K562 (cell line): Measurements from ENCODE around the gene PLEKHA6. TPM values are rescaled to one million over a fixed set of nuclear protein-coding genes. Genes with fewer than 3 reads are reported as not detected.

ENCODE experiments used
- CCAR2 ChIP-seq: fragments of 200-400 bp; formaldehyde crosslinking; IDR thresholded peaks from 2 replicates; pipeline ENCODE4 v1.6.1; 2017; ENCODE audit warnings: mild to moderate bottlenecking, low read depth, low read length
- CREBBP ChIP-seq: IDR thresholded peaks from one replicate; pipeline ENCODE4 v1.6.1; 2012; ENCODE audit warnings: low read depth, mild to moderate bottlenecking, control low read depth, inconsistent platforms, low read length
- E2F5 ChIP-seq: sonication (generic); formaldehyde crosslinking; IDR thresholded peaks from 2 replicates; pipeline ENCODE4 v1.8.0; 2022; ENCODE audit warnings: mild to moderate bottlenecking, missing genetic modification reagents
- ETV5 ChIP-seq: sonication (generic); formaldehyde crosslinking; IDR thresholded peaks from 2 replicates; pipeline ENCODE4 v1.4.0; 2020; ENCODE audit warnings: low read depth, mild to moderate bottlenecking, missing genetic modification reagents
- NRF1 ChIP-seq, 2 experiments: fragments of 450-650 bp; IDR thresholded peaks in 1 of 2; conservative IDR thresholded peaks in 1 of 2; 2 replicates each; pipeline ENCODE4 v1.6.1; 2014; ENCODE audit warnings: mild to moderate bottlenecking in 2 of 2
- TAF9B ChIP-seq: fragments of 450-650 bp; IDR thresholded peaks from 2 replicates; pipeline ENCODE4 v1.6.1; 2018; ENCODE audit warnings: mild to moderate bottlenecking; ENCODE audit not compliant: partially characterized antibody
- TFE3 ChIP-seq: fragments of 450-650 bp; formaldehyde crosslinking; IDR thresholded peaks from 2 replicates; pipeline ENCODE4 v1.4.0; 2020; ENCODE audit warnings: mild to moderate bottlenecking, mixed read lengths
- ZKSCAN1 ChIP-seq: fragments of 150-350 bp; IDR thresholded peaks from 2 replicates; pipeline ENCODE4 v1.6.1; 2016; ENCODE audit warnings: low read depth, low read length
- ZNF253 ChIP-seq: fragments of 250-450 bp; sonication (Bioruptor Pico); conservative IDR thresholded peaks from 2 replicates; pipeline ENCODE4 v1.6.1; 2021; ENCODE audit warnings: mild to moderate bottlenecking
- ZNF551 ChIP-seq: fragments of 250-450 bp; sonication (Bioruptor Pico); IDR thresholded peaks from 2 replicates; pipeline ENCODE4 v1.5.0; 2021; ENCODE audit warnings: mild to moderate bottlenecking, moderate library complexity
- ZNF740 ChIP-seq, 3 experiments: fragments of 200-800 bp in 1 of 3; sonication (Bioruptor generic) in 1 of 3; sonication (generic) in 1 of 3; formaldehyde crosslinking in 1 of 3; IDR thresholded peaks; 2 replicates each; pipeline versions ENCODE4 v1.6.1 to v1.8.0; 2016 to 2022; ENCODE audit warnings: mild to moderate bottlenecking in 2 of 3, missing compliant biosample characterization in 2 of 3, missing genetic modification characterization in 2 of 3, missing genetic modification reagents in 1 of 3
- polyA plus RNA-seq, 8 experiments: library from polyadenylated mRNA; depleted of rRNA in 4 of 8; stranded (reverse) in 5 of 8; unstranded in 3 of 8; fragments of >200 nt; fragmentation: Nextera tagmentation in 2 of 8; fragmentation: Illumina TruSeq in 1 of 8; extraction: Ambion mirVana in 2 of 8; extraction: Trizol in 1 of 8; gene quantifications; 2 replicates each; pipeline versions ENCODE4 v1.2.1 to v1.2.3, GENCODE V29; 2011 to 2014; ENCODE audit warnings: inconsistent platforms in 1 of 8, missing spikeins in 1 of 8
- total RNA-seq, 7 experiments: library from RNA; depleted of rRNA in 6 of 7; stranded (reverse); fragments of >200 nt in 6 of 7; fragmentation: Illumina TruSeq in 2 of 7; extraction: Trizol in 2 of 7; gene quantifications; 2 replicates each; pipeline versions ENCODE4 v1.2.1 to v1.2.3, GENCODE V29; 2011 to 2021; ENCODE audit warnings: low replicate concordance in 1 of 7
- TF ChIP-seq, protein P1 (sequence below): sonication (generic); IDR thresholded peaks from 2 replicates; pipeline ENCODE4 v1.6.1; 2016
- TF ChIP-seq, protein P2 (sequence below): fragments of 450-650 bp; IDR thresholded peaks from 2 replicates; pipeline ENCODE4 v1.6.1; 2017; ENCODE audit warnings: antibody characterized with exemption
- TF ChIP-seq, protein P3 (sequence below): fragments of 200-800 bp; sonication (Bioruptor generic); IDR thresholded peaks from 2 replicates; pipeline ENCODE4 v1.6.1; 2017; ENCODE audit warnings: missing genetic modification characterization, missing compliant biosample characterization
- TF ChIP-seq, protein P4 (sequence below): fragments of 450-650 bp; IDR thresholded peaks from 2 replicates; pipeline ENCODE4 v1.6.1; 2016; ENCODE audit warnings: mild to moderate bottlenecking

PLEKHA6 gene
- total and polyA plus RNA-seq, 9 of the 15 experiments (the other 6 are each of a cell fraction or from before 2014, with no cell fraction given), result under 0.01 to 0.33 (median 0.01) TPM; not detected in 4

DNA sequence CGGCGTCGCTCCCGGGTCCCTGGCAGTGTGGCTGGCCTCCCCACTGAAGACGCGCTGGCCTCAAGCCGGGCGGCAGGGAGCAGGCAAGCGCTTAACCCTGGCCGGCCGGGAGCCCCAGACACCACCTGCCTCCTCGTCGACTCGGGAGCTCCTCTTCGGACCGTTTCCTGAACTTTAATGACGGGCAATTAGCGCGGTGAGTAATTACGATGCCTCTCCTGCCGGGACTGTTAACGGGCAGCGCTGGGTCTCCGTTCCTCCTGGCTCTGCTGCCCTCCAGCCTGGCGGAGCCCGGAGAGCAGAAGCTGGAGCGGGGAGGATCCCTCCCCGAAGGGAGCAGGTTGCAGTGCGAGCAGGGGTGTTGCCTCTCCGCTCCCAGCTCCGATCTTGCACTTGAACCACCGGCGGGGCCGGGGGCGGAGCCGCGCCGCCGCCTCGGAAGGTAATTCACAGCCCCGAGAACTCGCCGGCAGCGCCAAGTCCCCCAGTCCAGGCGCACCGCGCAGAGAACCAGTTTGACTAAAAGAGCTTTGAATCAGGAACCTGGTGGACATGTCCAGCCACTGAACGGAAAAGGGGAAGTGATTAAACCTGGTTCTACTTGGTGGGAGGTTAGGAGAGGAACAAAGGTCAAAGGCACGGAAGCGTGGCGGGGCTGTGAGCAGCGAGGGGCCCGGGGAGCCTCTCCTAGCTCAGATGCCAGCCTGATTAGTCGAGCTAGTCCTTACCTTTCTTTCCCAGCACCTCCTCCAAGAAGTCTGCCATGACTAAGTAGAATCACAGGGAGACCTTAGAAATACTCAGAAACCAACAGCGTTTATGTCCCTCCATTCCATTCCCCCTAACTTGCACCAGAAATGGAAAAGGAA, 18.3 kb upstream of the PLEKHA6 start (continued):
- TF ChIP-seq, protein P1, sequence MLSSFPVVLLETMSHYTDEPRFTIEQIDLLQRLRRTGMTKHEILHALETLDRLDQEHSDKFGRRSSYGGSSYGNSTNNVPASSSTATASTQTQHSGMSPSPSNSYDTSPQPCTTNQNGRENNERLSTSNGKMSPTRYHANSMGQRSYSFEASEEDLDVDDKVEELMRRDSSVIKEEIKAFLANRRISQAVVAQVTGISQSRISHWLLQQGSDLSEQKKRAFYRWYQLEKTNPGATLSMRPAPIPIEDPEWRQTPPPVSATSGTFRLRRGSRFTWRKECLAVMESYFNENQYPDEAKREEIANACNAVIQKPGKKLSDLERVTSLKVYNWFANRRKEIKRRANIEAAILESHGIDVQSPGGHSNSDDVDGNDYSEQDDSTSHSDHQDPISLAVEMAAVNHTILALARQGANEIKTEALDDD, result peak; percentile 56; the same call in 1 of the 2 replicates
- TF ChIP-seq, protein P2, sequence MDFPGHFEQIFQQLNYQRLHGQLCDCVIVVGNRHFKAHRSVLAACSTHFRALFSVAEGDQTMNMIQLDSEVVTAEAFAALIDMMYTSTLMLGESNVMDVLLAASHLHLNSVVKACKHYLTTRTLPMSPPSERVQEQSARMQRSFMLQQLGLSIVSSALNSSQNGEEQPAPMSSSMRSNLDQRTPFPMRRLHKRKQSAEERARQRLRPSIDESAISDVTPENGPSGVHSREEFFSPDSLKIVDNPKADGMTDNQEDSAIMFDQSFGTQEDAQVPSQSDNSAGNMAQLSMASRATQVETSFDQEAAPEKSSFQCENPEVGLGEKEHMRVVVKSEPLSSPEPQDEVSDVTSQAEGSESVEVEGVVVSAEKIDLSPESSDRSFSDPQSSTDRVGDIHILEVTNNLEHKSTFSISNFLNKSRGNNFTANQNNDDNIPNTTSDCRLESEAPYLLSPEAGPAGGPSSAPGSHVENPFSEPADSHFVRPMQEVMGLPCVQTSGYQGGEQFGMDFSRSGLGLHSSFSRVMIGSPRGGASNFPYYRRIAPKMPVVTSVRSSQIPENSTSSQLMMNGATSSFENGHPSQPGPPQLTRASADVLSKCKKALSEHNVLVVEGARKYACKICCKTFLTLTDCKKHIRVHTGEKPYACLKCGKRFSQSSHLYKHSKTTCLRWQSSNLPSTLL, result no peak
- TF ChIP-seq TFE3 (CRISPR knock-in tag), result no peak
- TF ChIP-seq E2F5 (CRISPR knock-in tag), result no peak
- no peak for TF ChIP-seq CCAR2
- TF ChIP-seq ZNF253 (CRISPR knock-in tag), result no peak
- no peak for TF ChIP-seq CREBBP
- TF ChIP-seq ZNF551 (CRISPR knock-in tag), result no peak
- no peak for TF ChIP-seq TAF9B
- no peak for TF ChIP-seq ZKSCAN1
- TF ChIP-seq, protein P3, sequence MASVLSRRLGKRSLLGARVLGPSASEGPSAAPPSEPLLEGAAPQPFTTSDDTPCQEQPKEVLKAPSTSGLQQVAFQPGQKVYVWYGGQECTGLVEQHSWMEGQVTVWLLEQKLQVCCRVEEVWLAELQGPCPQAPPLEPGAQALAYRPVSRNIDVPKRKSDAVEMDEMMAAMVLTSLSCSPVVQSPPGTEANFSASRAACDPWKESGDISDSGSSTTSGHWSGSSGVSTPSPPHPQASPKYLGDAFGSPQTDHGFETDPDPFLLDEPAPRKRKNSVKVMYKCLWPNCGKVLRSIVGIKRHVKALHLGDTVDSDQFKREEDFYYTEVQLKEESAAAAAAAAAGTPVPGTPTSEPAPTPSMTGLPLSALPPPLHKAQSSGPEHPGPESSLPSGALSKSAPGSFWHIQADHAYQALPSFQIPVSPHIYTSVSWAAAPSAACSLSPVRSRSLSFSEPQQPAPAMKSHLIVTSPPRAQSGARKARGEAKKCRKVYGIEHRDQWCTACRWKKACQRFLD (CRISPR knock-in tag), result no peak
- peak; percentile 56 to 59 for TF ChIP-seq NRF1 (conservative IDR thresholded peaks at IDR 0.05 in 1 of 2, IDR thresholded peaks at IDR 0.05 in 1 of 2)
- no peak for TF ChIP-seq ZNF740 (CRISPR knock-in tag; IDR thresholded peaks at IDR 0.05)
- no peak for TF ChIP-seq ZNF740 (tag; IDR thresholded peaks at IDR 0.05)
- TF ChIP-seq, protein P4, sequence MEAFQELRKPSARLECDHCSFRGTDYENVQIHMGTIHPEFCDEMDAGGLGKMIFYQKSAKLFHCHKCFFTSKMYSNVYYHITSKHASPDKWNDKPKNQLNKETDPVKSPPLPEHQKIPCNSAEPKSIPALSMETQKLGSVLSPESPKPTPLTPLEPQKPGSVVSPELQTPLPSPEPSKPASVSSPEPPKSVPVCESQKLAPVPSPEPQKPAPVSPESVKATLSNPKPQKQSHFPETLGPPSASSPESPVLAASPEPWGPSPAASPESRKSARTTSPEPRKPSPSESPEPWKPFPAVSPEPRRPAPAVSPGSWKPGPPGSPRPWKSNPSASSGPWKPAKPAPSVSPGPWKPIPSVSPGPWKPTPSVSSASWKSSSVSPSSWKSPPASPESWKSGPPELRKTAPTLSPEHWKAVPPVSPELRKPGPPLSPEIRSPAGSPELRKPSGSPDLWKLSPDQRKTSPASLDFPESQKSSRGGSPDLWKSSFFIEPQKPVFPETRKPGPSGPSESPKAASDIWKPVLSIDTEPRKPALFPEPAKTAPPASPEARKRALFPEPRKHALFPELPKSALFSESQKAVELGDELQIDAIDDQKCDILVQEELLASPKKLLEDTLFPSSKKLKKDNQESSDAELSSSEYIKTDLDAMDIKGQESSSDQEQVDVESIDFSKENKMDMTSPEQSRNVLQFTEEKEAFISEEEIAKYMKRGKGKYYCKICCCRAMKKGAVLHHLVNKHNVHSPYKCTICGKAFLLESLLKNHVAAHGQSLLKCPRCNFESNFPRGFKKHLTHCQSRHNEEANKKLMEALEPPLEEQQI, result no peak
- TF ChIP-seq ETV5, result no peak
